HG03457 (cell line): ENCODE measurements around the gene SEC31A.
"Not testable (repeated sequence)": the region's sequence is repeated elsewhere in the genome, so short reads cannot be mapped to it uniquely, and the experiment has no call there.

Experiments used
- ATAC-seq: cut with Tn5 transposase; IDR thresholded peaks from one replicate; pipeline ENCODE4 v1.9.1; 2021; ENCODE audit warnings: moderate number of reproducible peaks; ENCODE audit not compliant: unreplicated experiment

The SEC31A gene

GRCh38 chr4:82893942-82894341 is 3.0 kb upstream of the SEC31A start:
- no peak for ATAC-seq

- ATAC-seq: no peak
Observed at GRCh38 chr4:82892467-82892802, 1.5 kb upstream of the SEC31A start.

- ATAC-seq: no peak
Observed at GRCh38 chr4:82891707-82892466, 934 bp upstream of the SEC31A start.

- ATAC-seq: no peak
Observed at GRCh38 chr4:82890528-82890900, 439 bp downstream of the SEC31A start.

- ATAC-seq: no peak
Observed at GRCh38 chr4:82889287-82889686, 1.7 kb downstream of the SEC31A start.

- ATAC-seq: no peak
Observed at GRCh38 chr4:82886147-82886942, 4.6 kb downstream of the SEC31A start.

- ATAC-seq: no peak
Observed at GRCh38 chr4:82885410-82885809, 5.5 kb downstream of the SEC31A start.

- ATAC-seq: no peak
Observed at GRCh38 chr4:82868572-82868971, 22.4 kb downstream of the SEC31A start.

- no peak for ATAC-seq
Observed at GRCh38 chr4:82866706-82867385, 24.1 kb downstream of the SEC31A start.

GRCh38 chr4:82866033-82866432 is 24.9 kb downstream of the SEC31A start:
- ATAC-seq: not testable (repeated sequence)

- no peak for ATAC-seq
Observed at GRCh38 chr4:82865592-82865991, 25.4 kb downstream of the SEC31A start.

- no peak for ATAC-seq
Observed at GRCh38 chr4:82864336-82864979, 26.5 kb downstream of the SEC31A start.

- no peak for ATAC-seq
Observed at GRCh38 chr4:82861529-82861928, 29.4 kb downstream of the SEC31A start.

- not testable (repeated sequence) for ATAC-seq
Observed at GRCh38 chr4:82860487-82860886, 30.5 kb downstream of the SEC31A start.

GRCh38 chr4:82852751-82853285 is 38.1 kb downstream of the SEC31A start:
- no peak for ATAC-seq

GRCh38 chr4:82851885-82852750 is 38.8 kb downstream of the SEC31A start:
- ATAC-seq: no peak

- ATAC-seq: no peak
Observed at GRCh38 chr4:82851318-82851717, 39.6 kb downstream of the SEC31A start.

- ATAC-seq: no peak
Observed at GRCh38 chr4:82850684-82851083, 40.3 kb downstream of the SEC31A start.

GRCh38 chr4:82848706-82849105 is 42.2 kb downstream of the SEC31A start:
- no peak for ATAC-seq

GRCh38 chr4:82842593-82842992 is 48.4 kb downstream of the SEC31A start:
- no peak for ATAC-seq
